GM23338 (cell line): Measurements from ENCODE around the gene RAD50.

Experiments used
- CREB1 ChIP-seq: fragments of 250-450 bp; sonication (Bioruptor Pico); IDR thresholded peaks from 2 replicates; pipeline ENCODE4 v1.5.0; 2020; ENCODE audit warnings: low read depth, mild to moderate bottlenecking, moderate library complexity
- ETS1 ChIP-seq: IDR thresholded peaks from 2 replicates; pipeline ENCODE4 v1.6.1; 2016; ENCODE audit warnings: antibody characterized with exemption
- EZH2 ChIP-seq: fragments of 200-600 bp; sonication (generic); IDR thresholded peaks from one replicate; pipeline ENCODE4 v1.8.0; 2017; ENCODE audit warnings: antibody characterized with exemption, mild to moderate bottlenecking, low read depth; ENCODE audit not compliant: unreplicated experiment
- EZH2phosphoT487 ChIP-seq: fragments of 200-600 bp; sonication (generic); IDR thresholded peaks from one replicate; pipeline ENCODE4 v1.8.1; 2018; ENCODE audit warnings: antibody characterized with exemption; ENCODE audit not compliant: unreplicated experiment
- JUNB ChIP-seq: IDR thresholded peaks from one replicate; pipeline ENCODE4 v1.6.1; 2016; ENCODE audit warnings: antibody characterized with exemption; ENCODE audit not compliant: unreplicated experiment
- NANOG ChIP-seq: IDR thresholded peaks from 2 replicates; pipeline ENCODE4 v1.6.1; 2016; ENCODE audit warnings: antibody characterized with exemption, borderline replicate concordance
- POLR2AphosphoS5 ChIP-seq: IDR thresholded peaks from 2 replicates; pipeline ENCODE4 v1.6.1; 2016; ENCODE audit warnings: antibody characterized with exemption, low read depth
- REST ChIP-seq: IDR thresholded peaks from one replicate; pipeline ENCODE4 v1.6.1; 2018; ENCODE audit warnings: antibody characterized with exemption; ENCODE audit not compliant: unreplicated experiment
- STAT1 ChIP-seq: IDR thresholded peaks from one replicate; pipeline ENCODE4 v1.6.1; 2016; ENCODE audit warnings: antibody characterized with exemption; ENCODE audit not compliant: unreplicated experiment
- ZNF114 ChIP-seq: fragments of 250-450 bp; sonication (Bioruptor Pico); IDR thresholded peaks from 2 replicates; pipeline ENCODE4 v1.5.0; 2020; ENCODE audit warnings: mild to moderate bottlenecking, moderate library complexity
- ZNF331 ChIP-seq: fragments of 250-450 bp; sonication (Bioruptor Pico); IDR thresholded peaks from 2 replicates; pipeline ENCODE4 v1.5.0; 2020; ENCODE audit warnings: low read depth, mild to moderate bottlenecking, moderate library complexity
- TF ChIP-seq, protein P1 (sequence below), 2 experiments: fragments of 200-600 bp in 1 of 2; sonication (generic) in 1 of 2; conservative IDR thresholded peaks; 2 replicates each; pipeline versions ENCODE4 v1.5.1 to v1.6.1; 2016 to 2017; ENCODE audit warnings: antibody characterized with exemption in 2 of 2, low read depth in 2 of 2, mild to moderate bottlenecking in 2 of 2, moderate library complexity in 1 of 2
- TF ChIP-seq, protein P2 (sequence below): fragments of 250-450 bp; sonication (Bioruptor Pico); IDR thresholded peaks from 2 replicates; pipeline ENCODE4 v1.5.0; 2020; ENCODE audit warnings: mild to moderate bottlenecking, moderate library complexity

DNA sequence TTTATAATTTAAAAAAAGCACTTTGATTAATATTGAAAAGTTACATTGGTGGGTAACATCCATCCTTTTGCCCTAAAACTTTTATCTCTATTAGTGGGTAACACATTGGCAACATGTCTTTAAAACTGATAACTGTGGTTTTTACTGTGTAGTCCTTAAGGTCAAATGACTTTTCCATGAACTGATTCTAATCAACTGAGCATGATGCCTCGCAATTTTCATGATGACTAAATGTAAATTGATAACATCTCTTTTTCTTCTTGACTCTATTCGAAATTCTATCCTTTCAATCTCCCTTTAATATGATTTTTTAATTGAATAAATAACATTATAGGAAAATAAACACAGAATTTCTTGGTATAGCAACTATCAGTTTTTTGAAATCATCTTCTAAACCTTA lies 7.2 kb upstream of the RAD50 start:
- TF ChIP-seq, protein P1, sequence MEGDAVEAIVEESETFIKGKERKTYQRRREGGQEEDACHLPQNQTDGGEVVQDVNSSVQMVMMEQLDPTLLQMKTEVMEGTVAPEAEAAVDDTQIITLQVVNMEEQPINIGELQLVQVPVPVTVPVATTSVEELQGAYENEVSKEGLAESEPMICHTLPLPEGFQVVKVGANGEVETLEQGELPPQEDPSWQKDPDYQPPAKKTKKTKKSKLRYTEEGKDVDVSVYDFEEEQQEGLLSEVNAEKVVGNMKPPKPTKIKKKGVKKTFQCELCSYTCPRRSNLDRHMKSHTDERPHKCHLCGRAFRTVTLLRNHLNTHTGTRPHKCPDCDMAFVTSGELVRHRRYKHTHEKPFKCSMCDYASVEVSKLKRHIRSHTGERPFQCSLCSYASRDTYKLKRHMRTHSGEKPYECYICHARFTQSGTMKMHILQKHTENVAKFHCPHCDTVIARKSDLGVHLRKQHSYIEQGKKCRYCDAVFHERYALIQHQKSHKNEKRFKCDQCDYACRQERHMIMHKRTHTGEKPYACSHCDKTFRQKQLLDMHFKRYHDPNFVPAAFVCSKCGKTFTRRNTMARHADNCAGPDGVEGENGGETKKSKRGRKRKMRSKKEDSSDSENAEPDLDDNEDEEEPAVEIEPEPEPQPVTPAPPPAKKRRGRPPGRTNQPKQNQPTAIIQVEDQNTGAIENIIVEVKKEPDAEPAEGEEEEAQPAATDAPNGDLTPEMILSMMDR (conservative IDR thresholded peaks at IDR 0.05; ENCODE audit: low read depth in 2 of 2) = no peak
- TF ChIP-seq EZH2 = no peak
- no peak for TF ChIP-seq JUNB
- TF ChIP-seq EZH2phosphoT487 = no peak
- TF ChIP-seq POLR2AphosphoS5 = no peak
- no peak for TF ChIP-seq STAT1
- no peak for TF ChIP-seq CREB1 (CRISPR knock-in tag)
- no peak for TF ChIP-seq ETS1
- TF ChIP-seq REST = no peak
- TF ChIP-seq NANOG = no peak
- TF ChIP-seq ZNF331 (CRISPR knock-in tag) = no peak
- TF ChIP-seq, protein P2, sequence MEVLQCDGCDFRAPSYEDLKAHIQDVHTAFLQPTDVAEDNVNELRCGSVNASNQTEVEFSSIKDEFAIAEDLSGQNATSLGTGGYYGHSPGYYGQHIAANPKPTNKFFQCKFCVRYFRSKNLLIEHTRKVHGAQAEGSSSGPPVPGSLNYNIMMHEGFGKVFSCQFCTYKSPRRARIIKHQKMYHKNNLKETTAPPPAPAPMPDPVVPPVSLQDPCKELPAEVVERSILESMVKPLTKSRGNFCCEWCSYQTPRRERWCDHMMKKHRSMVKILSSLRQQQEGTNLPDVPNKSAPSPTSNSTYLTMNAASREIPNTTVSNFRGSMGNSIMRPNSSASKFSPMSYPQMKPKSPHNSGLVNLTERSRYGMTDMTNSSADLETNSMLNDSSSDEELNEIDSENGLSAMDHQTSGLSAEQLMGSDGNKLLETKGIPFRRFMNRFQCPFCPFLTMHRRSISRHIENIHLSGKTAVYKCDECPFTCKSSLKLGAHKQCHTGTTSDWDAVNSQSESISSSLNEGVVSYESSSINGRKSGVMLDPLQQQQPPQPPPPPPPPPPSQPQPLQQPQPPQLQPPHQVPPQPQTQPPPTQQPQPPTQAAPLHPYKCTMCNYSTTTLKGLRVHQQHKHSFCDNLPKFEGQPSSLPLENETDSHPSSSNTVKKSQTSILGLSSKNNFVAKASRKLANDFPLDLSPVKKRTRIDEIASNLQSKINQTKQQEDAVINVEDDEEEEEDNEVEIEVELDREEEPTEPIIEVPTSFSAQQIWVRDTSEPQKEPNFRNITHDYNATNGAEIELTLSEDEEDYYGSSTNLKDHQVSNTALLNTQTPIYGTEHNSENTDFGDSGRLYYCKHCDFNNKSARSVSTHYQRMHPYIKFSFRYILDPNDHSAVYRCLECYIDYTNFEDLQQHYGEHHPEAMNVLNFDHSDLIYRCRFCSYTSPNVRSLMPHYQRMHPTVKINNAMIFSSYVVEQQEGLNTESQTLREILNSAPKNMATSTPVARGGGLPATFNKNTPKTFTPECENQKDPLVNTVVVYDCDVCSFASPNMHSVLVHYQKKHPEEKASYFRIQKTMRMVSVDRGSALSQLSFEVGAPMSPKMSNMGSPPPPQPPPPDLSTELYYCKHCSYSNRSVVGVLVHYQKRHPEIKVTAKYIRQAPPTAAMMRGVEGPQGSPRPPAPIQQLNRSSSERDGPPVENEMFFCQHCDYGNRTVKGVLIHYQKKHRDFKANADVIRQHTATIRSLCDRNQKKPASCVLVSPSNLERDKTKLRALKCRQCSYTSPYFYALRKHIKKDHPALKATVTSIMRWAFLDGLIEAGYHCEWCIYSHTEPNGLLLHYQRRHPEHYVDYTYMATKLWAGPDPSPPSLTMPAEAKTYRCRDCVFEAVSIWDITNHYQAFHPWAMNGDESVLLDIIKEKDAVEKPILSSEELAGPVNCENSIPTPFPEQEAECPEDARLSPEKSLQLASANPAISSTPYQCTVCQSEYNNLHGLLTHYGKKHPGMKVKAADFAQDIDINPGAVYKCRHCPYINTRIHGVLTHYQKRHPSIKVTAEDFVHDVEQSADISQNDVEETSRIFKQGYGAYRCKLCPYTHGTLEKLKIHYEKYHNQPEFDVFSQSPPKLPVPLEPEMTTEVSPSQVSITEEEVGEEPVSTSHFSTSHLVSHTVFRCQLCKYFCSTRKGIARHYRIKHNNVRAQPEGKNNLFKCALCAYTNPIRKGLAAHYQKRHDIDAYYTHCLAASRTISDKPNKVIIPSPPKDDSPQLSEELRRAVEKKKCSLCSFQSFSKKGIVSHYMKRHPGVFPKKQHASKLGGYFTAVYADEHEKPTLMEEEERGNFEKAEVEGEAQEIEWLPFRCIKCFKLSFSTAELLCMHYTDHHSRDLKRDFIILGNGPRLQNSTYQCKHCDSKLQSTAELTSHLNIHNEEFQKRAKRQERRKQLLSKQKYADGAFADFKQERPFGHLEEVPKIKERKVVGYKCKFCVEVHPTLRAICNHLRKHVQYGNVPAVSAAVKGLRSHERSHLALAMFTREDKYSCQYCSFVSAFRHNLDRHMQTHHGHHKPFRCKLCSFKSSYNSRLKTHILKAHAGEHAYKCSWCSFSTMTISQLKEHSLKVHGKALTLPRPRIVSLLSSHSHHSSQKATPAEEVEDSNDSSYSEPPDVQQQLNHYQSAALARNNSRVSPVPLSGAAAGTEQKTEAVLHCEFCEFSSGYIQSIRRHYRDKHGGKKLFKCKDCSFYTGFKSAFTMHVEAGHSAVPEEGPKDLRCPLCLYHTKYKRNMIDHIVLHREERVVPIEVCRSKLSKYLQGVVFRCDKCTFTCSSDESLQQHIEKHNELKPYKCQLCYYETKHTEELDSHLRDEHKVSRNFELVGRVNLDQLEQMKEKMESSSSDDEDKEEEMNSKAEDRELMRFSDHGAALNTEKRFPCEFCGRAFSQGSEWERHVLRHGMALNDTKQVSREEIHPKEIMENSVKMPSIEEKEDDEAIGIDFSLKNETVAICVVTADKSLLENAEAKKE (CRISPR knock-in tag) = no peak
- TF ChIP-seq ZNF114 (CRISPR knock-in tag) = no peak
